Uterus (tissue), 2 donors: ENCODE measurements around the gene SLC35F3.

Experiments
- POLR2A ChIP-seq, 2 donors: fragments of 450-650 bp; IDR thresholded peaks; one replicate each; pipeline ENCODE4 v1.6.1; 2016; ENCODE audit warnings: antibody characterized with exemption in 2 of 2, mild to moderate bottlenecking in 1 of 2, moderate library complexity in 1 of 2
- TF ChIP-seq, protein P1 (sequence below), 4 experiments: fragments of 200-600 bp in 2 of 4; fragments of 450-650 bp in 2 of 4; sonication (generic) in 2 of 4; IDR thresholded peaks; one replicate each; pipeline ENCODE4 v1.5.1; 2016 to 2019; ENCODE audit warnings: antibody characterized with exemption in 4 of 4, mild to moderate bottlenecking in 2 of 4, moderate library complexity in 1 of 4

DNA sequence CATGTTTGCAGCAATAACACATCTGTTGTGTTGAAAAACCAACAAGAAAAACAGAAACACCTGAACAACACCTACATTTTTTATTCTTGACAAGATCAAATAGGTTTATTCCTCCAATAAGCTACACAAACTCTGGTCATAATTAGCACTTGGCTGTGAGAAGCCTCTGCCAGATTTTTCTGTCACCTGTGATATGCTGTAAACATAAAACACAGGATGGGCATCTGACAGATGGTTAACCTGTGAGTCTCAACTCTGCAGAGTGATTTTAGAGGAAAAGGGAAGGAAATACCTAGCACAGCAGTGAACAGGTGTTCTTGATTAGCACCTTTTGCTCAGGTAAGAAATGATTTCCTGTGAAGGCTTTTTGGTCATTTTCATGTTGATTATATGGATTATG, 293.4 kb downstream of the SLC35F3 start:
- TF ChIP-seq POLR2A (IDR thresholded peaks at IDR 0.05), result no peak
- TF ChIP-seq, protein P1, sequence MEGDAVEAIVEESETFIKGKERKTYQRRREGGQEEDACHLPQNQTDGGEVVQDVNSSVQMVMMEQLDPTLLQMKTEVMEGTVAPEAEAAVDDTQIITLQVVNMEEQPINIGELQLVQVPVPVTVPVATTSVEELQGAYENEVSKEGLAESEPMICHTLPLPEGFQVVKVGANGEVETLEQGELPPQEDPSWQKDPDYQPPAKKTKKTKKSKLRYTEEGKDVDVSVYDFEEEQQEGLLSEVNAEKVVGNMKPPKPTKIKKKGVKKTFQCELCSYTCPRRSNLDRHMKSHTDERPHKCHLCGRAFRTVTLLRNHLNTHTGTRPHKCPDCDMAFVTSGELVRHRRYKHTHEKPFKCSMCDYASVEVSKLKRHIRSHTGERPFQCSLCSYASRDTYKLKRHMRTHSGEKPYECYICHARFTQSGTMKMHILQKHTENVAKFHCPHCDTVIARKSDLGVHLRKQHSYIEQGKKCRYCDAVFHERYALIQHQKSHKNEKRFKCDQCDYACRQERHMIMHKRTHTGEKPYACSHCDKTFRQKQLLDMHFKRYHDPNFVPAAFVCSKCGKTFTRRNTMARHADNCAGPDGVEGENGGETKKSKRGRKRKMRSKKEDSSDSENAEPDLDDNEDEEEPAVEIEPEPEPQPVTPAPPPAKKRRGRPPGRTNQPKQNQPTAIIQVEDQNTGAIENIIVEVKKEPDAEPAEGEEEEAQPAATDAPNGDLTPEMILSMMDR (IDR thresholded peaks at IDR 0.05), result no peak
